ENCODE data around the gene VWA8.

Gene VWA8

GRCh38 chr13:41988244-41988643 is 27.3 kb upstream of the VWA8 start:
- H3K27me3 ChIP-seq (ENCODE audit: insufficient read depth, low read length) = no peaks in the 10 kb centered on the region
- H2AFZ ChIP-seq (ENCODE audit: low read length, unreplicated experiment) = no peak overlapping the region
- H3K4me3 ChIP-seq (ENCODE audit: low read depth, low read length) = no peak overlapping the region
- no peaks in the 10 kb centered on the region for H3K79me2 ChIP-seq (ENCODE audit: control insufficient read depth, insufficient read depth, low read length, unreplicated experiment)
- no peak overlapping the region for H3K27ac ChIP-seq (ENCODE audit: low read depth, low read length)
- peaks cover 10% of the 10 kb centered on the region for H3K4me1 ChIP-seq (ENCODE audit: control insufficient read depth, insufficient read depth, low read length, unreplicated experiment)
- H3K36me3 ChIP-seq (ENCODE audit: insufficient read depth, low read length) = no peaks in the 10 kb centered on the region

DNA sequence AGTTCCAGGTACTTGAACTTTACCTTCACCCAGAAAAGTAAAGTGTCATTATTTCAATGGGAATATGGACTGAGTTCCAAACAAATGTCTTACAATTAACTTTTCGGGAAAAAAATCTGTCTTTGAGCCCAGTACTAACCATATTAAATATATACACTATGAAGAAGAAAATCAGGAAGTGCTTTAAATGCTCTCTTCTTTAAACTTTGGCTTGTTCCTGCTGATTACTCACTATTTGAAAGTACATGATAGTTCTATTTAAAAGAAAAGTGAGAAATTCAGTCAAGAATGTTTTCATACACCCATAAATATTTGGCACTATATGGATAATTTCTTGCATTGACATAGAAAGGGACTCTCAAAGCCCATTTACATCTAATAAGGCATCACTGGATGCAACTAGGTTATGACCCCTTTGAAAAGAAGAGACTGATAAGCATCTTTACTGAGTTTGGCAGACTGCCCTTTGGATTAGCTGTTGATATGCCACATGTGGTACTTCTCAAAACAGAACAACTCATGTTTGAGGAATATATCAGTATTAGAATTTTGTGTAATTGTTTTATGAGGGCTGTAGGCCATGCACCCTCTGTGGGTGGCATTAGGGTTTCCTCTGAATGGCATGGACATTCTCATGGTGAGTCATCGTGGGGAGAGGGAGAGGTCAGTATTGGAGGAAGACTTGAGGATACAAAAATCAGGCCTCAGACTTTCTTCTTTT is 25.0 kb upstream of the VWA8 start:
- H2AFZ ChIP-seq (ENCODE audit: low read length, unreplicated experiment) = no peak overlapping the region
- H3K27me3 ChIP-seq (ENCODE audit: insufficient read depth, low read length) = no peaks in the 10 kb centered on the region
- peaks cover 10% of the 10 kb centered on the region for H3K4me1 ChIP-seq (ENCODE audit: control insufficient read depth, insufficient read depth, low read length, unreplicated experiment)
- H3K79me2 ChIP-seq (ENCODE audit: control insufficient read depth, insufficient read depth, low read length, unreplicated experiment) = no peaks in the 10 kb centered on the region
- H3K27ac ChIP-seq (ENCODE audit: low read depth, low read length) = no peak overlapping the region
- H3K36me3 ChIP-seq (ENCODE audit: insufficient read depth, low read length) = no peaks in the 10 kb centered on the region
- no peak overlapping the region for H3K4me3 ChIP-seq (ENCODE audit: low read depth, low read length)

DNA sequence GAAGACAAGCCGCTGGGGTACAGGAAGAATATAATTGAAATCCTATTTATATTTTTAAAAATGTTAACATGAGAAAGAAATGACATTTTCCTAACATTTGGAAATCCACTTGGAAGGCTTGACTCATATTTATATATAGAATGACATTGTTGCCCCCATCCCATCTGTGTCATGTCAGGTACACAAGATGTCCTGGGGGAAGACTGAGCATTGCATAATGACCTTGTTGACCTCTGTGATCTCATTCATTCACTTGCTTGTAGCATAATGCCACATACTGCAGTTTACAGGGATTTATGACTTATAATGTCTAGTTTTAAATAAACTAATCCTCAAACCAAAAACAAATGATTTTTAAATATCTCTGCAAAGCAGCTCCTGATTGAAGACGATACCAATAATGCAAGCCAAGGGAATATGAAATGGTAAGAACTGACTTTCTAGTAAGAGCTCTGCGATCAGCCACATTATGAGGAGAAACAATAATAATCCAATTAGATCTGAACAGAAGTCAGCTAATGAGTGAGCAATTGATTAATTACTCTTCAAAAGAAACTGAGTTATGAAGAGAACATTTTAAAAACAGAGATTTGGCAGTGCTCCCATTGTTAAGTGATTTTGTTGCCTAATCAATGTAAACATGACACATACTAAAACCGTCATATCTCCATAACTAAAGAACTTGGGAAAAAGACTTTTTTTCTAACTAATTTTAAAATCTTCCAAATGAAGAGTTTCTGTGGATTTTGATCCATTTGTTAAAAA is 21.2 kb upstream of the VWA8 start:
- H2AFZ ChIP-seq (ENCODE audit: low read length, unreplicated experiment) = no peak overlapping the region
- H3K27ac ChIP-seq (ENCODE audit: low read depth, low read length) = no peak overlapping the region
- no peaks in the 10 kb centered on the region for H3K27me3 ChIP-seq (ENCODE audit: insufficient read depth, low read length)
- H3K36me3 ChIP-seq (ENCODE audit: insufficient read depth, low read length) = no peaks in the 10 kb centered on the region
- no peaks in the 10 kb centered on the region for H3K79me2 ChIP-seq (ENCODE audit: control insufficient read depth, insufficient read depth, low read length, unreplicated experiment)
- no peak overlapping the region for H3K4me3 ChIP-seq (ENCODE audit: low read depth, low read length)
- peaks cover 10% of the 10 kb centered on the region for H3K4me1 ChIP-seq (ENCODE audit: control insufficient read depth, insufficient read depth, low read length, unreplicated experiment)

DNA sequence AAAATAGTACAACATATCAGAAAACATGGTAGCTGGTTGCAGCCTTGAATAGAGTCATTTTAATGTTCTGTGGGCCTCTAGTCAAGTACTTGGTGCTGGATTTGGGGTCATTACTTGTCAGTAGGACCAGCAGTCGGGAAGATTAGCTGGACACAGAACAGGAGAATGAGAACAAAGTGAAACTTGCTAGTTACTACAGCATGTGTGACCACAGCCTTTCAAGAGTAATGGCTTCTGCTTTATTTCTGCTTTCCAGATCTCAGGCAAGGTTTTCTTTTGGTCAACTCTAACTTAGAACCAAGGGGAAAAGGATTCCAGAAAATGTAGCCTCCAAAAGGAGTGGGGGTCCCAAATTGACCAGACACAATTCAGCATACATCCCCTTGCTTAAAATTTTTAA is 17.1 kb upstream of the VWA8 start:
- H2AFZ ChIP-seq (ENCODE audit: low read length, unreplicated experiment) = no peak overlapping the region
- no peaks in the 10 kb centered on the region for H3K27me3 ChIP-seq (ENCODE audit: insufficient read depth, low read length)
- no peak overlapping the region for H3K4me3 ChIP-seq (ENCODE audit: low read depth, low read length)
- no peak overlapping the region for H3K27ac ChIP-seq (ENCODE audit: low read depth, low read length)
- no peaks in the 10 kb centered on the region for H3K79me2 ChIP-seq (ENCODE audit: control insufficient read depth, insufficient read depth, low read length, unreplicated experiment)
- H3K36me3 ChIP-seq (ENCODE audit: insufficient read depth, low read length) = no peaks in the 10 kb centered on the region
- no peaks in the 10 kb centered on the region for H3K4me1 ChIP-seq (ENCODE audit: control insufficient read depth, insufficient read depth, low read length, unreplicated experiment)

GRCh38 chr13:41976476-41976875 is 15.6 kb upstream of the VWA8 start:
- H3K27ac ChIP-seq (ENCODE audit: low read depth, low read length) = no peak overlapping the region
- H3K27me3 ChIP-seq (ENCODE audit: insufficient read depth, low read length) = no peaks in the 10 kb centered on the region
- no peaks in the 10 kb centered on the region for H3K79me2 ChIP-seq (ENCODE audit: control insufficient read depth, insufficient read depth, low read length, unreplicated experiment)
- H3K4me3 ChIP-seq (ENCODE audit: low read depth, low read length) = no peak overlapping the region
- H2AFZ ChIP-seq (ENCODE audit: low read length, unreplicated experiment) = no peak overlapping the region
- H3K4me1 ChIP-seq (ENCODE audit: control insufficient read depth, insufficient read depth, low read length, unreplicated experiment) = no peaks in the 10 kb centered on the region
- H3K36me3 ChIP-seq (ENCODE audit: insufficient read depth, low read length) = no peaks in the 10 kb centered on the region

GRCh38 chr13:41974262-41974900 is 13.5 kb upstream of the VWA8 start:
- no peaks in the 10 kb centered on the region for H3K4me1 ChIP-seq (ENCODE audit: control insufficient read depth, insufficient read depth, low read length, unreplicated experiment)
- H2AFZ ChIP-seq (ENCODE audit: low read length, unreplicated experiment) = no peak overlapping the region
- no peaks in the 10 kb centered on the region for H3K27me3 ChIP-seq (ENCODE audit: insufficient read depth, low read length)
- H3K27ac ChIP-seq (ENCODE audit: low read depth, low read length) = no peak overlapping the region
- H3K4me3 ChIP-seq (ENCODE audit: low read depth, low read length) = no peak overlapping the region
- no peaks in the 10 kb centered on the region for H3K79me2 ChIP-seq (ENCODE audit: control insufficient read depth, insufficient read depth, low read length, unreplicated experiment)
- H3K36me3 ChIP-seq (ENCODE audit: insufficient read depth, low read length) = no peaks in the 10 kb centered on the region

- H3K4me3 ChIP-seq (ENCODE audit: low read depth, low read length) = no peak overlapping the region
- H3K36me3 ChIP-seq (ENCODE audit: insufficient read depth, low read length) = no peaks in the 10 kb centered on the region
- no peaks in the 10 kb centered on the region for H3K4me1 ChIP-seq (ENCODE audit: control insufficient read depth, insufficient read depth, low read length, unreplicated experiment)
- H3K27ac ChIP-seq (ENCODE audit: low read depth, low read length) = no peak overlapping the region
- H3K27me3 ChIP-seq (ENCODE audit: insufficient read depth, low read length) = no peaks in the 10 kb centered on the region
- no peak overlapping the region for H2AFZ ChIP-seq (ENCODE audit: low read length, unreplicated experiment)
- no peaks in the 10 kb centered on the region for H3K79me2 ChIP-seq (ENCODE audit: control insufficient read depth, insufficient read depth, low read length, unreplicated experiment)
These were observed 12.4 kb upstream of the VWA8 start for GRCh38 chr13:41973247-41973741.

GRCh38 chr13:41971848-41972247 is 10.9 kb upstream of the VWA8 start:
- Histone ChIP-seq H3K4me3 (ENCODE audit: low read depth, low read length) (no peak overlapping the region), H2AFZ (ENCODE audit: low read length, unreplicated experiment) (no peak overlapping the region), H3K27ac (ENCODE audit: low read depth, low read length) (no peak overlapping the region), H3K79me2 (ENCODE audit: control insufficient read depth, insufficient read depth, low read length, unreplicated experiment) (no peaks in the 10 kb centered on the region), H3K27me3 (ENCODE audit: insufficient read depth, low read length) (no peaks in the 10 kb centered on the region), H3K36me3 (ENCODE audit: insufficient read depth, low read length) (no peaks in the 10 kb centered on the region), H3K4me1 (ENCODE audit: control insufficient read depth, insufficient read depth, low read length, unreplicated experiment) (no peaks in the 10 kb centered on the region)

- no peaks in the 10 kb centered on the region for H3K36me3 ChIP-seq (ENCODE audit: insufficient read depth, low read length)
- no peaks in the 10 kb centered on the region for H3K27me3 ChIP-seq (ENCODE audit: insufficient read depth, low read length)
- H2AFZ ChIP-seq (ENCODE audit: low read length, unreplicated experiment) = no peak overlapping the region
- no peak overlapping the region for H3K27ac ChIP-seq (ENCODE audit: low read depth, low read length)
- no peaks in the 10 kb centered on the region for H3K79me2 ChIP-seq (ENCODE audit: control insufficient read depth, insufficient read depth, low read length, unreplicated experiment)
- H3K4me1 ChIP-seq (ENCODE audit: control insufficient read depth, insufficient read depth, low read length, unreplicated experiment) = no peaks in the 10 kb centered on the region
- H3K4me3 ChIP-seq (ENCODE audit: low read depth, low read length) = no peak overlapping the region
These were observed 10.0 kb upstream of the VWA8 start for GRCh38 chr13:41970918-41971317.

DNA sequence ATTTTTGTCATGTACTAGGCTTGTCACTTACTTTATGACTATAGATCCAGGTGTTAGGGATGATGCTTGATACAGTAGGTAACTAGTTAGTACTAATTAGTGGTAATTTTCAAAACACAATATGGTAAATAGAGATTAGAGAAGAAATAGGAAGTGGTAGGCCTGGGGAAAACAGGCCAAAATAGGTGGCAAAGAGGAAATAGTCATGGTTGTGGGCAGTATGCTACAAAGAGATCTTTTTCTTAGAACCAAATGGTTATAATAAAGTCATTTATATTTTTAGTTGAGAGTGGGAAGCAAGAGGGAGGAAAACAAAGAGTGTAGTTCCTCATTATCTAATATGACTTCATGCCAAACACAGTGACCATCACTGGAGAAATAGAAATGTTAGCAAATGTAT is 9.1 kb upstream of the VWA8 start:
- Histone ChIP-seq H3K27me3 (ENCODE audit: insufficient read depth, low read length) (no peaks in the 10 kb centered on the region), H2AFZ (ENCODE audit: low read length, unreplicated experiment) (no peak overlapping the region), H3K79me2 (ENCODE audit: control insufficient read depth, insufficient read depth, low read length, unreplicated experiment) (no peaks in the 10 kb centered on the region), H3K4me3 (ENCODE audit: low read depth, low read length) (no peak overlapping the region), H3K27ac (ENCODE audit: low read depth, low read length) (no peak overlapping the region), H3K4me1 (ENCODE audit: control insufficient read depth, insufficient read depth, low read length, unreplicated experiment) (no peaks in the 10 kb centered on the region), H3K36me3 (ENCODE audit: insufficient read depth, low read length) (no peaks in the 10 kb centered on the region)
